Hepatocyte (in vitro differentiated cells): ENCODE data around the gene CEP19. TPM values are rescaled to one million over a fixed set of nuclear protein-coding genes. Genes with fewer than 3 reads are reported as not detected.

Experiments used
- DNase-seq: peaks from one replicate; pipeline ENCODE4 v3.0.0-alpha.2; 2016; ENCODE audit warnings: low spot score
- H2AFZ ChIP-seq: fragments of 200-600 bp; sonication (generic); 2 replicates; pipeline ENCODE4 v1.6.0; 2016; ENCODE audit warnings: antibody characterized with exemption, mild to moderate bottlenecking
- H3K27ac ChIP-seq: fragments of 200-600 bp; sonication (generic); 2 replicates; pipeline ENCODE4 v1.5.1; 2016; ENCODE audit warnings: mild to moderate bottlenecking
- H3K27me3 ChIP-seq: fragments of 200-600 bp; sonication (generic); 2 replicates; pipeline ENCODE4 v1.6.1; 2016
- H3K36me3 ChIP-seq: fragments of 200-600 bp; sonication (generic); replicated peaks from 2 replicates; pipeline ENCODE4 v1.5.1; 2016; ENCODE audit warnings: low read depth; ENCODE audit not compliant: insufficient read depth
- H3K4me1 ChIP-seq: fragments of 200-600 bp; sonication (generic); 2 replicates; pipeline ENCODE4 v1.5.1; 2016; ENCODE audit warnings: mild to moderate bottlenecking, moderate library complexity; ENCODE audit not compliant: insufficient read depth
- H3K4me2 ChIP-seq: fragments of 200-600 bp; sonication (generic); 2 replicates; pipeline ENCODE4 v1.6.0; 2016
- H3K4me3 ChIP-seq: fragments of 200-600 bp; sonication (generic); 2 replicates; pipeline ENCODE4 v1.5.1; 2016; ENCODE audit warnings: mild to moderate bottlenecking
- H3K79me2 ChIP-seq: fragments of 200-600 bp; sonication (generic); 2 replicates; pipeline ENCODE4 v1.6.0; 2017; ENCODE audit warnings: mild to moderate bottlenecking
- H3K9me2 ChIP-seq: fragments of 200-600 bp; sonication (generic); replicated peaks from 2 replicates; pipeline ENCODE4 v1.6.0; 2017; ENCODE audit warnings: mild to moderate bottlenecking; ENCODE audit not compliant: insufficient read depth
- H3K9me3 ChIP-seq: fragments of 200-600 bp; sonication (generic); 2 replicates; pipeline ENCODE4 v1.5.1; 2016; ENCODE audit warnings: low read depth, mild to moderate bottlenecking
- H4K20me1 ChIP-seq: fragments of 200-600 bp; sonication (generic); 2 replicates; pipeline ENCODE4 v1.6.0; 2016; ENCODE audit warnings: mild to moderate bottlenecking; ENCODE audit not compliant: insufficient read depth, poor library complexity, severe bottlenecking
- CTCF ChIP-seq: fragments of 200-600 bp; sonication (generic); IDR thresholded peaks from 2 replicates; pipeline ENCODE4 v1.5.1; 2016; ENCODE audit warnings: antibody characterized with exemption, mild to moderate bottlenecking; ENCODE audit not compliant: poor library complexity
- EZH2 ChIP-seq: fragments of 200-600 bp; sonication (generic); IDR thresholded peaks from 2 replicates; pipeline ENCODE4 v1.6.1; 2016; ENCODE audit warnings: antibody characterized with exemption, mild to moderate bottlenecking, borderline replicate concordance
- EZH2phosphoT487 ChIP-seq: fragments of 200-600 bp; sonication (generic); IDR thresholded peaks from one replicate; pipeline ENCODE4 v1.6.1; 2018; ENCODE audit warnings: antibody characterized with exemption, mild to moderate bottlenecking, low read depth, moderate library complexity; ENCODE audit not compliant: unreplicated experiment, severe bottlenecking
- WGBS: methylation state at CpG from one replicate; pipeline ENCODE4 v1.1.6; 2016; ENCODE audit warnings: low lambda C conversion rate; ENCODE audit errors: missing lambda C conversion rate; 5-methylcytosine and 5-hydroxymethylcytosine counted together
- polyA plus RNA-seq: library from polyadenylated mRNA; unstranded; fragments of >200 nt; fragmentation: Nextera tagmentation; extraction: Ambion mirVana; gene quantifications from 2 replicates; pipeline ENCODE4 v1.2.1, GENCODE V29; 2016
- total RNA-seq: library from RNA; depleted of rRNA; stranded (reverse); fragments of >200 nt; gene quantifications from 2 replicates; pipeline ENCODE4 v1.2.3, GENCODE V29; 2014

Gene CEP19
- total and polyA plus RNA-seq, 2 experiments from 2014 or later: 3.8 to 6.0 TPM

DNA sequence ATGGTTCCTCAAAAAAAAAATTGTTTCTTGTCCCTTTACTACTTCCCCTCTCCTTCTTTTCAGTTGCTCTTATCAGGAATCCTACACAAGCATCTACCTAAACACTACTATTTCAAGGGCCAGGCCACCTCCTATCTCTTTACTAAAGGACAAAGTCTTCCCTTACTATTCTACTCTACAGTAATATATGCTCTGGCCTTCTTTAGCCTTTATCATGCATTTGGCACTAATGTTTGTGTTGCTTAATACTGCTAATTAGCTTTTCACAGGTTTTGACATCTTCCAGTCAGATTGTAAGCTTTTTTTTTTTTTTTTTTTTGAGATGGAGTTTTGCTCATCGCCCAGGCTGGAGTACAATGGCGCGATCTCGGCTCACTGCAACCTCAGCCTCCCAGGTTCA lies 5.3 kb downstream of the CEP19 start:
- H2AFZ ChIP-seq: no peak overlapping the region
- TF ChIP-seq CTCF (no peak), EZH2phosphoT487 (no peak), EZH2 (no peak)
- peaks cover 6% of the 10 kb centered on the region for H3K4me1 ChIP-seq
- H3K27ac ChIP-seq: no peak overlapping the region
- H3K27me3 ChIP-seq: no peaks in the 10 kb centered on the region
- 92% methylated on average over 4 of the region's 4 CpGs for WGBS
- no peak overlapping the region for H3K4me3 ChIP-seq
- H3K79me2 ChIP-seq: peaks cover 5% of the 10 kb centered on the region
- no peak for DNase-seq
- no peak overlapping the region for H3K4me2 ChIP-seq
- no peaks in the 10 kb centered on the region for H4K20me1 ChIP-seq
- H3K36me3 ChIP-seq: no peaks in the 10 kb centered on the region
- H3K9me3 ChIP-seq: no peaks in the 10 kb centered on the region
- no peaks in the 10 kb centered on the region for H3K9me2 ChIP-seq

DNA sequence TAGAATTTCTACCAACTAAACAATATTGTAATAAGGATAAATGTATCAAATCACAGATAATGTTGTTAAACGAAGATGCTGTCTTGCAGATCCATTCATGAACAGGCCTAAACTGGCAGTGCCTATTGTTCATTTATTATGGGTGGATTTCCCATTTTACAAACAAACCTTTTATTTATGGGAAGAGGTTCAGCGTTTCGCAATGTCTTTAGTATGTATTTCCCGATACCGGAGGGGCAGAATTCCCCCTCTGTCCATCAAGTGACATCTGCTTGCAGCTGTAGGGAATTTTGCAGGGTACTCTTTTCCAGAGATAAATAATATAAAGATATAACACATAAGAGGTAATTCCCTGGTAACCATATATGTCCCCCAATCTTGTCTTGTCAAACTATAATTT lies 5.7 kb downstream of the CEP19 start:
- Histone ChIP-seq H3K9me2 (no peaks in the 10 kb centered on the region), H3K27ac (no peak overlapping the region), H3K4me3 (no peak overlapping the region), H3K4me1 (peaks cover 5% of the 10 kb centered on the region), H2AFZ (no peak overlapping the region), H3K79me2 (peaks cover 5% of the 10 kb centered on the region), H3K27me3 (no peaks in the 10 kb centered on the region), H3K36me3 (no peaks in the 10 kb centered on the region), H3K9me3 (no peaks in the 10 kb centered on the region), H4K20me1 (no peaks in the 10 kb centered on the region), H3K4me2 (no peak overlapping the region)
- 82% methylated on average over 5 of the region's 5 CpGs for WGBS
- no peak for DNase-seq
- no peak for TF ChIP-seq CTCF
- TF ChIP-seq EZH2phosphoT487: no peak
- no peak for TF ChIP-seq EZH2

DNA sequence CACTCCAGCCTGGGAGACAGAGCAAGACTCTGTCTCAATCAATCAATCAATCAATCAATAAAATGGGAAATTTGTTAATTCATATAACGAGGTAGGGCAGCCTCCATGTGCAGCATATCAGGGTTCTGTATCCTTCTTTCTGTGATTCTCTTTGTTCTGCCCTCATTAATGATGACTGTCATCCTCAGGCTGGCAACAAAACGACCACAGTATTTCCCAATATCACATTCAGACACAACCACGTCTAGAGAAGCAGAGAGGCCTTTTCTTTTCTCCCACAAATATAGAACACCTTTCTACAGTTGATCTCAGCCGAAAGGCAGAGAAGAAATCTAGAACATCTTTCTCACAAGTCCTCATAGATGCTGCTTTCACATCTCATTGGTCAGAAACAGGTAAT lies 11.2 kb downstream of the CEP19 start:
- Histone ChIP-seq H3K4me1 (no peaks in the 10 kb centered on the region), H2AFZ (no peak overlapping the region), H3K27me3 (no peaks in the 10 kb centered on the region), H3K9me2 (no peaks in the 10 kb centered on the region), H3K4me2 (no peak overlapping the region), H3K79me2 (no peaks in the 10 kb centered on the region), H4K20me1 (no peaks in the 10 kb centered on the region), H3K27ac (no peak overlapping the region), H3K9me3 (no peaks in the 10 kb centered on the region), H3K4me3 (no peak overlapping the region), H3K36me3 (no peaks in the 10 kb centered on the region)
- TF ChIP-seq CTCF (no peak), EZH2phosphoT487 (no peak), EZH2 (no peak)
- 83% methylated on average over 4 of the region's 4 CpGs for WGBS
- DNase-seq: no peak

- Histone ChIP-seq H3K4me3 (no peak overlapping the region), H3K9me2 (no peaks in the 10 kb centered on the region), H3K9me3 (no peaks in the 10 kb centered on the region), H3K4me1 (no peaks in the 10 kb centered on the region), H3K4me2 (no peak overlapping the region), H4K20me1 (no peaks in the 10 kb centered on the region), H3K36me3 (no peaks in the 10 kb centered on the region), H2AFZ (no peak overlapping the region), H3K27ac (no peak overlapping the region), H3K79me2 (no peaks in the 10 kb centered on the region), H3K27me3 (no peaks in the 10 kb centered on the region)
- DNase-seq: no peak
- TF ChIP-seq CTCF (no peak), EZH2phosphoT487 (no peak), EZH2 (no peak)
- WGBS: 80% methylated on average over 7 of the region's 7 CpGs
Measured at GRCh38 chr3:196699749-196700148, 12.3 kb downstream of the CEP19 start.
